ENCODE data around the gene CMTM3.

DNA sequence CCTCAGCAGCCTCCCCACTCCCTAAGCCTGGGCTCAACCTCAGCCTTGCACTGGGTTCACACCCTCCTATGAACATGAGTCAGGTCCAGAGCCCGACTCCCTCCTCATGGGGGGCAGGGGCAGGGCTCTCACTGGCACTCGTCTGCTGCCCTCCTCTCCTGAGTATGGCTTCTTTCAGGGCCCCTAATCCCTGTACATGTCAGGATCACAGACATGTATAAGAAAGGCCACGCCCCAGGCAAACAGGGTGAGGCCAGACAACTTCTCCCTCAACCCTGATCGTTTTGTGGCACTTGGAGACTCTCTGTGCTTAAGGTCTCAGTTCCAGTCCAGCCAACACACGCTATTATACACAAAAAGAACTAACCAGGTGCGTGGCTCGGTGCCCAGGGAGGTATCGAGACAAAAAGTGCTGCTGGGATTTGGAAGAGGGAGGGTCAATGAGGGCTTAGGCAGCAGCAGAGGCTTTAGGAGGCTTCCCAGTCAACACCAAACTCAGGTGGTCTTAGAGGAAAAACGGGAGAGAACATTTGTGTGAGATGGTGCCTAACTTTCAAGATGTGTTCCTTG is 45.2 kb downstream of the CMTM3 start:
- TF ChIP-seq, protein P1, sequence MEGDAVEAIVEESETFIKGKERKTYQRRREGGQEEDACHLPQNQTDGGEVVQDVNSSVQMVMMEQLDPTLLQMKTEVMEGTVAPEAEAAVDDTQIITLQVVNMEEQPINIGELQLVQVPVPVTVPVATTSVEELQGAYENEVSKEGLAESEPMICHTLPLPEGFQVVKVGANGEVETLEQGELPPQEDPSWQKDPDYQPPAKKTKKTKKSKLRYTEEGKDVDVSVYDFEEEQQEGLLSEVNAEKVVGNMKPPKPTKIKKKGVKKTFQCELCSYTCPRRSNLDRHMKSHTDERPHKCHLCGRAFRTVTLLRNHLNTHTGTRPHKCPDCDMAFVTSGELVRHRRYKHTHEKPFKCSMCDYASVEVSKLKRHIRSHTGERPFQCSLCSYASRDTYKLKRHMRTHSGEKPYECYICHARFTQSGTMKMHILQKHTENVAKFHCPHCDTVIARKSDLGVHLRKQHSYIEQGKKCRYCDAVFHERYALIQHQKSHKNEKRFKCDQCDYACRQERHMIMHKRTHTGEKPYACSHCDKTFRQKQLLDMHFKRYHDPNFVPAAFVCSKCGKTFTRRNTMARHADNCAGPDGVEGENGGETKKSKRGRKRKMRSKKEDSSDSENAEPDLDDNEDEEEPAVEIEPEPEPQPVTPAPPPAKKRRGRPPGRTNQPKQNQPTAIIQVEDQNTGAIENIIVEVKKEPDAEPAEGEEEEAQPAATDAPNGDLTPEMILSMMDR (IDR thresholded peaks at IDR 0.05): no peak
- no peak for TF ChIP-seq POLR2AphosphoS5 (IDR thresholded peaks at IDR 0.05; ENCODE audit: low read depth, low read length)
- TF ChIP-seq, protein P2, sequence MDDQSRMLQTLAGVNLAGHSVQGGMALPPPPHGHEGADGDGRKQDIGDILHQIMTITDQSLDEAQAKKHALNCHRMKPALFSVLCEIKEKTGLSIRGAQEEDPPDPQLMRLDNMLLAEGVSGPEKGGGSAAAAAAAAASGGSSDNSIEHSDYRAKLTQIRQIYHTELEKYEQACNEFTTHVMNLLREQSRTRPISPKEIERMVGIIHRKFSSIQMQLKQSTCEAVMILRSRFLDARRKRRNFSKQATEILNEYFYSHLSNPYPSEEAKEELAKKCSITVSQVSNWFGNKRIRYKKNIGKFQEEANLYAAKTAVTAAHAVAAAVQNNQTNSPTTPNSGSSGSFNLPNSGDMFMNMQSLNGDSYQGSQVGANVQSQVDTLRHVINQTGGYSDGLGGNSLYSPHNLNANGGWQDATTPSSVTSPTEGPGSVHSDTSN (IDR thresholded peaks at IDR 0.05): no peak
- TF ChIP-seq, protein P3, sequence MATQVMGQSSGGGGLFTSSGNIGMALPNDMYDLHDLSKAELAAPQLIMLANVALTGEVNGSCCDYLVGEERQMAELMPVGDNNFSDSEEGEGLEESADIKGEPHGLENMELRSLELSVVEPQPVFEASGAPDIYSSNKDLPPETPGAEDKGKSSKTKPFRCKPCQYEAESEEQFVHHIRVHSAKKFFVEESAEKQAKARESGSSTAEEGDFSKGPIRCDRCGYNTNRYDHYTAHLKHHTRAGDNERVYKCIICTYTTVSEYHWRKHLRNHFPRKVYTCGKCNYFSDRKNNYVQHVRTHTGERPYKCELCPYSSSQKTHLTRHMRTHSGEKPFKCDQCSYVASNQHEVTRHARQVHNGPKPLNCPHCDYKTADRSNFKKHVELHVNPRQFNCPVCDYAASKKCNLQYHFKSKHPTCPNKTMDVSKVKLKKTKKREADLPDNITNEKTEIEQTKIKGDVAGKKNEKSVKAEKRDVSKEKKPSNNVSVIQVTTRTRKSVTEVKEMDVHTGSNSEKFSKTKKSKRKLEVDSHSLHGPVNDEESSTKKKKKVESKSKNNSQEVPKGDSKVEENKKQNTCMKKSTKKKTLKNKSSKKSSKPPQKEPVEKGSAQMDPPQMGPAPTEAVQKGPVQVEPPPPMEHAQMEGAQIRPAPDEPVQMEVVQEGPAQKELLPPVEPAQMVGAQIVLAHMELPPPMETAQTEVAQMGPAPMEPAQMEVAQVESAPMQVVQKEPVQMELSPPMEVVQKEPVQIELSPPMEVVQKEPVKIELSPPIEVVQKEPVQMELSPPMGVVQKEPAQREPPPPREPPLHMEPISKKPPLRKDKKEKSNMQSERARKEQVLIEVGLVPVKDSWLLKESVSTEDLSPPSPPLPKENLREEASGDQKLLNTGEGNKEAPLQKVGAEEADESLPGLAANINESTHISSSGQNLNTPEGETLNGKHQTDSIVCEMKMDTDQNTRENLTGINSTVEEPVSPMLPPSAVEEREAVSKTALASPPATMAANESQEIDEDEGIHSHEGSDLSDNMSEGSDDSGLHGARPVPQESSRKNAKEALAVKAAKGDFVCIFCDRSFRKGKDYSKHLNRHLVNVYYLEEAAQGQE (IDR thresholded peaks at IDR 0.05; ENCODE audit: low read depth, low read length): no peak
- TF ChIP-seq NFIC (IDR thresholded peaks at IDR 0.05; ENCODE audit: borderline replicate concordance): no peak
- TF ChIP-seq FOXJ3 (CRISPR knock-in tag; IDR thresholded peaks at IDR 0.05): no peak
- TF ChIP-seq EZH2phosphoT487 (IDR thresholded peaks at IDR 0.05; ENCODE audit: borderline replicate concordance, low read depth): no peak
- TF ChIP-seq JUND (IDR thresholded peaks at IDR 0.05): no peak
- TF ChIP-seq MXI1 (IDR thresholded peaks at IDR 0.05; ENCODE audit: low read depth, low read length): no peak

All from SK-N-SH (cell line).